Measurements from ENCODE around the gene MEOX1. TPM values are rescaled to one million over a fixed set of nuclear protein-coding genes. Genes with fewer than 3 reads are reported as not detected.

The MEOX1 gene
- total RNA-seq, 1 experiment from 2014 or later = not detected

GRCh38 chr17:43645765-43646481, 15.8 kb downstream of the MEOX1 start:
- Mint-ChIP-seq H3K4me1 (peaks cover 11 to 18% of the 10 kb centered on the region in 2 experiments), H3K9me3 (peaks cover 2 to 3% of the 10 kb centered on the region in 2 experiments; a peak in 2 of 5 replicates), H3K27ac (no peak overlapping the region), H3K4me3 (peak overlapping the region in 1 of 2 experiments; percentile 48; a peak in 2 of 5 replicates), H3K36me3 (ENCODE audit: insufficient read depth in 1 of 3, low read depth in 3 of 3) (no peaks in the 10 kb centered on the region; a peak in 2 of 7 replicates), H3K27me3 (ENCODE audit: low read depth) (peaks cover 10% of the 10 kb centered on the region)
- Histone ChIP-seq H3K9ac (ENCODE audit: extremely low read depth, insufficient read length, low read length) (no peak overlapping the region), H3K23me2 (ENCODE audit: insufficient read length, low read depth, low read length, poor library complexity, severe bottlenecking) (no peaks in the 10 kb centered on the region), H4K91ac (ENCODE audit: insufficient read length, low read depth, low read length) (no peak overlapping the region), H2BK12ac (ENCODE audit: insufficient read length, low read depth, low read length) (no peak overlapping the region), H3K4me1 (ENCODE audit: insufficient read depth, low read length) (no peaks in the 10 kb centered on the region), H4K20me1 (ENCODE audit: control insufficient read depth, insufficient read depth, insufficient read length) (no peaks in the 10 kb centered on the region), H3T11ph (ENCODE audit: low read length) (no peak overlapping the region), H2BK15ac (ENCODE audit: low read depth, low read length) (no peak overlapping the region), H3K4me2 (ENCODE audit: insufficient read depth, insufficient read length, low read length) (no peak overlapping the region), H3K27ac (ENCODE audit: insufficient read length, low read depth, low read length) (no peak overlapping the region), H2BK5ac (ENCODE audit: insufficient read length, low read length) (no peak overlapping the region), H2AK5ac (ENCODE audit: insufficient read length, low read length) (no peak overlapping the region), H2AFZ (ENCODE audit: low read length) (no peak overlapping the region), H3K27me3 (ENCODE audit: insufficient read depth, low read length) (no peaks in the 10 kb centered on the region), H3K18ac (ENCODE audit: insufficient read length, low read depth, low read length) (no peak overlapping the region), H2BK120ac (ENCODE audit: low read depth, low read length, poor library complexity, severe bottlenecking) (no peak overlapping the region), H4K5ac (ENCODE audit: insufficient read length, low read depth, low read length) (no peak overlapping the region), H3K4ac (ENCODE audit: low read depth, low read length) (no peak overlapping the region), H4K8ac (replicated peaks; ENCODE audit: insufficient read length, low read depth, low read length) (no peak overlapping the region), H3K23ac (ENCODE audit: insufficient read length, low read depth, low read length) (no peak overlapping the region), H3K79me2 (ENCODE audit: insufficient read depth, low read length) (no peaks in the 10 kb centered on the region), H3K79me1 (ENCODE audit: insufficient read depth, low read depth, low read length, poor library complexity, severe bottlenecking) (no peaks in the 10 kb centered on the region), H2BK20ac (ENCODE audit: low read depth, low read length, poor library complexity, severe bottlenecking) (no peak overlapping the region), H3K9me3 (ENCODE audit: control insufficient read depth, low read depth, low read length) (no peaks in the 10 kb centered on the region), H3K56ac (ENCODE audit: insufficient read length, low read depth, low read length) (no peak overlapping the region), H3K14ac (ENCODE audit: insufficient read depth, low read length) (no peak overlapping the region; the same call in 1 of the 2 replicates)
- TF ChIP-seq CTCF (conservative IDR thresholded peaks at IDR 0.05) = peak; percentile 46; the same call in 2 of the 3 replicates
- DNase-seq = no peak
- WGBS (ENCODE audit: extremely low coverage, insufficient read length, low lambda C conversion rate) = no CpG with 5 or more reads among the region's 72 CpGs
